ENCODE results near the gene DENND2A.

GRCh38 chr7:140596519-140597427 is 43.8 kb downstream of the DENND2A start:
- TF ChIP-seq POLR2A (IDR thresholded peaks at IDR 0.05; ENCODE audit: low read length), result no peak
- TF ChIP-seq CHD2 (IDR thresholded peaks at IDR 0.05; ENCODE audit: low read length, partially characterized antibody), result no peak
- TF ChIP-seq MAX (IDR thresholded peaks at IDR 0.05), result no peak
- no peak for TF ChIP-seq EHF (CRISPR knock-in tag; IDR thresholded peaks at IDR 0.05)
- TF ChIP-seq CTCF (IDR thresholded peaks at IDR 0.05), result no peak
- TF ChIP-seq, protein P1, sequence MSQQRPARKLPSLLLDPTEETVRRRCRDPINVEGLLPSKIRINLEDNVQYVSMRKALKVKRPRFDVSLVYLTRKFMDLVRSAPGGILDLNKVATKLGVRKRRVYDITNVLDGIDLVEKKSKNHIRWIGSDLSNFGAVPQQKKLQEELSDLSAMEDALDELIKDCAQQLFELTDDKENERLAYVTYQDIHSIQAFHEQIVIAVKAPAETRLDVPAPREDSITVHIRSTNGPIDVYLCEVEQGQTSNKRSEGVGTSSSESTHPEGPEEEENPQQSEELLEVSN (IDR thresholded peaks at IDR 0.05; ENCODE audit: borderline replicate concordance, low read depth), result no peak

Measured in A549 (cell line).